SK-N-SH (cell line): Measurements from ENCODE around the gene HCN1.

Experiments
- CTCF ChIP-seq: fragments of 200-600 bp; sonication (generic); IDR thresholded peaks from 2 replicates; pipeline ENCODE4 v1.6.1; 2017; ENCODE audit warnings: antibody characterized with exemption, mild to moderate bottlenecking, moderate library complexity
- ELF1 ChIP-seq: IDR thresholded peaks from 2 replicates; pipeline ENCODE4 v1.4.0; 2012
- EP300 ChIP-seq, 2 experiments: IDR thresholded peaks; 2 replicates each; pipeline versions ENCODE4 v1.4.0 to v1.6.1; 2012; ENCODE audit warnings: borderline replicate concordance in 1 of 2, low read depth in 1 of 2, low read length in 1 of 2
- GATA2 ChIP-seq: sonication (generic); formaldehyde crosslinking; IDR thresholded peaks from 2 replicates; pipeline ENCODE4 v1.5.0; 2020; ENCODE audit warnings: mild to moderate bottlenecking, missing genetic modification reagents
- IRF3 ChIP-seq: fragments of 150-350 bp; IDR thresholded peaks from 2 replicates; pipeline ENCODE4 v1.6.1; 2016; ENCODE audit warnings: mild to moderate bottlenecking, low read depth, low read length
- MAX ChIP-seq: IDR thresholded peaks from 2 replicates; pipeline ENCODE4 v1.4.0; 2012; ENCODE audit warnings: low read depth
- NRF1 ChIP-seq: IDR thresholded peaks from 2 replicates; pipeline ENCODE4 v1.6.1; 2012; ENCODE audit warnings: low read depth, mild to moderate bottlenecking, low read length
- RAD21 ChIP-seq: IDR thresholded peaks from 2 replicates; pipeline ENCODE4 v1.6.1; 2012; ENCODE audit warnings: mild to moderate bottlenecking, low read length
- REST ChIP-seq: IDR thresholded peaks from 2 replicates; pipeline ENCODE4 v1.6.1; 2012; ENCODE audit warnings: mild to moderate bottlenecking, low read depth, low read length, moderate library complexity
- RFX5 ChIP-seq: IDR thresholded peaks from 2 replicates; pipeline ENCODE4 v1.6.1; 2012; ENCODE audit warnings: mild to moderate bottlenecking, improper control_type of control experiment, low read length
- SMC3 ChIP-seq: IDR thresholded peaks from 2 replicates; pipeline ENCODE4 v1.6.1; 2012; ENCODE audit warnings: low read depth, low read length, improper control_type of control experiment
- TAF1 ChIP-seq: IDR thresholded peaks from 2 replicates; pipeline ENCODE4 v1.6.1; 2012; ENCODE audit warnings: low read depth, mild to moderate bottlenecking, low read length, moderate library complexity, borderline replicate concordance
- YY1 ChIP-seq: IDR thresholded peaks from 2 replicates; pipeline ENCODE4 v1.4.0; 2012; ENCODE audit warnings: low read depth, mild to moderate bottlenecking

GRCh38 chr5:45617859-45618416 lies 78.2 kb downstream of the HCN1 start:
- no peak for TF ChIP-seq CTCF
- TF ChIP-seq MAX = no peak
- no peak for TF ChIP-seq TAF1
- TF ChIP-seq EP300 (IDR thresholded peaks at IDR 0.05; ENCODE audit: borderline replicate concordance in 1 of 2, low read depth in 1 of 2, low read length in 1 of 2) = no peak
- TF ChIP-seq YY1 = no peak
- no peak for TF ChIP-seq REST
- no peak for TF ChIP-seq RFX5
- TF ChIP-seq RAD21 = no peak
- no peak for TF ChIP-seq SMC3
- no peak for TF ChIP-seq IRF3
- no peak for TF ChIP-seq ELF1
- no peak for TF ChIP-seq GATA2
- TF ChIP-seq NRF1 = no peak
